Loucy (cell line): ENCODE measurements around the gene PKNOX2.

Experiments
- H2AFZ ChIP-seq: fragments of 200-600 bp; sonication (generic); 2 replicates; pipeline ENCODE4 v1.6.0; 2016; ENCODE audit warnings: antibody characterized with exemption, mild to moderate bottlenecking, low read length, moderate library complexity
- H3F3A ChIP-seq: fragments of 200-600 bp; 2 replicates; pipeline ENCODE4 v1.6.0; 2016; ENCODE audit warnings: antibody characterized with exemption, low read depth, mild to moderate bottlenecking
- H3K27me3 ChIP-seq: fragments of 200-600 bp; sonication (generic); 2 replicates; pipeline ENCODE4 v1.6.1; 2014; ENCODE audit warnings: low read length, mild to moderate bottlenecking; ENCODE audit not compliant: insufficient read depth, poor library complexity, severe bottlenecking
- H3K36me3 ChIP-seq: fragments of 200-600 bp; sonication (generic); 2 replicates; pipeline ENCODE4 v1.6.1; 2016; ENCODE audit warnings: low read length; ENCODE audit not compliant: insufficient read depth
- H3K4me1 ChIP-seq: fragments of 200-600 bp; sonication (generic); 2 replicates; pipeline ENCODE4 v1.5.1; 2014; ENCODE audit warnings: low read length, mild to moderate bottlenecking; ENCODE audit not compliant: insufficient read depth, poor library complexity, severe bottlenecking
- H3K4me2 ChIP-seq: fragments of 200-600 bp; sonication (generic); 2 replicates; pipeline ENCODE4 v1.6.0; 2014; ENCODE audit warnings: antibody characterized with exemption, low read length, low read depth, mild to moderate bottlenecking; ENCODE audit not compliant: poor library complexity, severe bottlenecking
- H3K4me3 ChIP-seq: fragments of 200-600 bp; sonication (generic); 2 replicates; pipeline ENCODE4 v1.5.1; 2014; ENCODE audit warnings: low read length, mild to moderate bottlenecking, mixed read lengths; ENCODE audit not compliant: poor library complexity, severe bottlenecking
- H3K79me2 ChIP-seq: fragments of 200-600 bp; sonication (generic); 2 replicates; pipeline ENCODE4 v1.6.1; 2014; ENCODE audit warnings: low read length; ENCODE audit not compliant: insufficient read depth
- H3K9ac ChIP-seq: fragments of 200-600 bp; sonication (generic); 2 replicates; pipeline ENCODE4 v1.6.0; 2014; ENCODE audit warnings: mild to moderate bottlenecking, low read depth, low read length, moderate library complexity; ENCODE audit not compliant: poor library complexity, severe bottlenecking
- H3K9me2 ChIP-seq: fragments of 200-600 bp; sonication (generic); replicated peaks from 2 replicates; pipeline ENCODE4 v1.6.1; 2016; ENCODE audit warnings: low read depth, low read length, mixed read lengths
- H3K9me3 ChIP-seq: fragments of 200-600 bp; sonication (generic); 2 replicates; pipeline ENCODE4 v1.6.1; 2014; ENCODE audit warnings: mild to moderate bottlenecking, antibody characterized with exemption, low read length, low read depth; ENCODE audit not compliant: insufficient read depth
- H4K20me1 ChIP-seq: fragments of 200-600 bp; sonication (generic); 2 replicates; pipeline ENCODE4 v1.6.0; 2014; ENCODE audit warnings: antibody characterized with exemption, low read length, mild to moderate bottlenecking; ENCODE audit not compliant: insufficient read depth, poor library complexity, severe bottlenecking
- CTCF ChIP-seq: fragments of 200-600 bp; sonication (generic); conservative IDR thresholded peaks from 2 replicates; pipeline ENCODE4 v1.5.1; 2014; ENCODE audit warnings: mild to moderate bottlenecking, antibody characterized with exemption, low read length
- EZH2phosphoT487 ChIP-seq: fragments of 200-600 bp; IDR thresholded peaks from 2 replicates; pipeline ENCODE4 v1.6.1; 2018; ENCODE audit warnings: antibody characterized with exemption, mild to moderate bottlenecking, moderate library complexity, borderline replicate concordance

Gene PKNOX2

GRCh38 chr11:125157118-125157733, 7.3 kb upstream of the PKNOX2 start:
- Histone ChIP-seq H3K9me2 (no peaks in the 10 kb centered on the region), H3K9ac (no peak overlapping the region), H4K20me1 (no peaks in the 10 kb centered on the region), H2AFZ (no peak overlapping the region), H3K9me3 (no peaks in the 10 kb centered on the region), H3K36me3 (no peaks in the 10 kb centered on the region), H3F3A (no peaks in the 10 kb centered on the region), H3K4me2 (no peak overlapping the region), H3K4me3 (no peak overlapping the region), H3K79me2 (no peaks in the 10 kb centered on the region), H3K4me1 (no peaks in the 10 kb centered on the region), H3K27me3 (no peaks in the 10 kb centered on the region)
- TF ChIP-seq EZH2phosphoT487 (no peak), CTCF (no peak)

- no peaks in the 10 kb centered on the region for H3K79me2 ChIP-seq
- H3F3A ChIP-seq, result no peaks in the 10 kb centered on the region
- no peak overlapping the region for H3K4me3 ChIP-seq
- TF ChIP-seq EZH2phosphoT487 (no peak), CTCF (no peak)
- no peaks in the 10 kb centered on the region for H3K27me3 ChIP-seq
- no peaks in the 10 kb centered on the region for H4K20me1 ChIP-seq
- no peak overlapping the region for H3K4me2 ChIP-seq
- H2AFZ ChIP-seq, result no peak overlapping the region
- H3K9ac ChIP-seq, result no peak overlapping the region
- H3K36me3 ChIP-seq, result no peaks in the 10 kb centered on the region
- no peaks in the 10 kb centered on the region for H3K4me1 ChIP-seq
- no peaks in the 10 kb centered on the region for H3K9me2 ChIP-seq
- H3K9me3 ChIP-seq, result no peaks in the 10 kb centered on the region
Observed at GRCh38 chr11:125157953-125158680, 6.4 kb upstream of the PKNOX2 start.

- no peaks in the 10 kb centered on the region for H4K20me1 ChIP-seq
- H3K9ac ChIP-seq, result no peak overlapping the region
- H3K36me3 ChIP-seq, result no peaks in the 10 kb centered on the region
- no peaks in the 10 kb centered on the region for H3K4me1 ChIP-seq
- TF ChIP-seq EZH2phosphoT487, result no peak
- TF ChIP-seq CTCF, result no peak
- H3K79me2 ChIP-seq, result no peaks in the 10 kb centered on the region
- no peaks in the 10 kb centered on the region for H3K27me3 ChIP-seq
- H3F3A ChIP-seq, result no peaks in the 10 kb centered on the region
- no peak overlapping the region for H3K4me2 ChIP-seq
- H3K9me2 ChIP-seq, result no peaks in the 10 kb centered on the region
- H2AFZ ChIP-seq, result no peak overlapping the region
- no peaks in the 10 kb centered on the region for H3K9me3 ChIP-seq
- no peak overlapping the region for H3K4me3 ChIP-seq
Observed at GRCh38 chr11:125162743-125163142, 1.8 kb upstream of the PKNOX2 start.
